H1 (cell line): ENCODE results near the gene GRIN2C. TPM values are rescaled to one million over a fixed set of nuclear protein-coding genes. Genes with fewer than 3 reads are reported as not detected.

Experiments
- CTCF ChIA-PET: fragments of 300-600 bp; sonication (Branson Sonifier 250); formaldehyde crosslinking; loops from one replicate; lab custom pipeline; 2021; ENCODE audit not compliant: partially characterized antibody; lab: Charles Lee
- POLR2A ChIA-PET: fragments of 300-600 bp; sonication (Branson Sonifier 250); formaldehyde crosslinking; loops from one replicate; lab custom pipeline; 2021; ENCODE audit warnings: inconsistent platforms; ENCODE audit not compliant: partially characterized antibody; lab: Charles Lee
- DNase-seq, 2 experiments: peaks; one replicate each; pipeline versions ENCODE4 v3.0.0 to v3.0.0-alpha.2; 2010 to 2022; ENCODE audit warnings: low spot score in 2 of 2, low read depth in 1 of 2, mixed read lengths in 1 of 2
- FAIRE-seq: peaks from 2 replicates; lab custom pipeline; 2011; peaks lifted over from hg19 to GRCh38; lab: Jason Lieb, UNC
- H2AFZ ChIP-seq: 2 replicates; pipeline ENCODE4 v1.8.1; 2012; ENCODE audit warnings: low read length, inconsistent platforms
- H2AK5ac ChIP-seq: 2 replicates; pipeline ENCODE4 v1.6.1; 2013; ENCODE audit warnings: low read depth, low read length
- H2BK120ac ChIP-seq: replicated peaks from 2 replicates; pipeline ENCODE3; 2013; ENCODE audit warnings: low read depth, low read length, inconsistent platforms
- H2BK12ac ChIP-seq: 2 replicates; pipeline ENCODE4 v1.6.1; 2013; ENCODE audit warnings: low read depth, low read length
- H2BK15ac ChIP-seq: 2 replicates; pipeline ENCODE4 v1.6.1; 2013; ENCODE audit warnings: low read length
- H2BK20ac ChIP-seq: 2 replicates; pipeline ENCODE4 v1.6.1; 2013; ENCODE audit warnings: low read length
- H2BK5ac ChIP-seq: 2 replicates; pipeline ENCODE4 v1.6.1; 2013; ENCODE audit warnings: low read depth, low read length
- H3K14ac ChIP-seq: 2 replicates; pipeline ENCODE4 v1.6.1; 2013; ENCODE audit warnings: inconsistent platforms; ENCODE audit not compliant: insufficient read length
- H3K18ac ChIP-seq: 2 replicates; pipeline ENCODE4 v1.6.1; 2013; ENCODE audit warnings: low read length; ENCODE audit errors: extremely low read depth
- H3K23ac ChIP-seq: 2 replicates; pipeline ENCODE4 v1.6.1; 2013; ENCODE audit warnings: inconsistent platforms; ENCODE audit not compliant: insufficient read length
- H3K23me2 ChIP-seq: 2 replicates; pipeline ENCODE4 v1.6.1; 2013; ENCODE audit warnings: low read depth, low read length
- H3K27ac ChIP-seq: 2 replicates; pipeline ENCODE4 v1.6.1; 2011; ENCODE audit warnings: low read depth, low read length, inconsistent platforms
- H3K27me3 ChIP-seq, 4 experiments: replicated peaks in 1 of 4; 1 replicate in 1 of 4; 2 replicates in 3 of 4; pipeline versions ENCODE4 v1.6.1 to v1.8.1; 2011 to 2013; ENCODE audit warnings: low read length in 3 of 4, mild to moderate bottlenecking in 3 of 4, inconsistent platforms in 2 of 4, mixed read lengths in 2 of 4, moderate library complexity in 1 of 4; ENCODE audit not compliant: control insufficient read depth in 3 of 4, insufficient read depth in 3 of 4; ENCODE audit errors: extremely low read depth in 1 of 4
- H3K36me3 ChIP-seq, 4 experiments: 2 replicates each; pipeline versions ENCODE4 v1.6.1 to v1.8.1; 2011 to 2013; ENCODE audit warnings: mild to moderate bottlenecking in 4 of 4, low read length in 3 of 4, moderate library complexity in 2 of 4, control low read depth in 1 of 4, inconsistent platforms in 1 of 4; ENCODE audit not compliant: insufficient read depth in 4 of 4, control insufficient read depth in 2 of 4
- H3K4ac ChIP-seq: replicated peaks from 2 replicates; pipeline ENCODE3; 2013; ENCODE audit warnings: low read length, low read depth, mixed read lengths, inconsistent platforms; ENCODE audit not compliant: insufficient read length
- H3K4me1 ChIP-seq, 4 experiments: replicated peaks in 1 of 4; 1 replicate in 1 of 4; 2 replicates in 3 of 4; pipeline versions ENCODE4 v1.6.1 to v1.8.1; 2011 to 2013; ENCODE audit warnings: low read length in 3 of 4, inconsistent platforms in 2 of 4, mixed read lengths in 1 of 4; ENCODE audit not compliant: insufficient read depth in 4 of 4, control insufficient read depth in 3 of 4
- H3K4me2 ChIP-seq, 2 experiments: 2 replicates each; pipeline versions ENCODE4 v1.6.1 to v1.8.1; 2011 to 2013; ENCODE audit warnings: low read depth in 2 of 2, low read length in 2 of 2, control low read depth in 1 of 2, inconsistent platforms in 1 of 2, mild to moderate bottlenecking in 1 of 2; ENCODE audit not compliant: insufficient read depth in 1 of 2
- H3K4me3 ChIP-seq, 4 experiments: fragments of 200-600, 300-600 bp in 1 of 4; sonication (generic), shearing (Covaris generic), sonication (Bioruptor Twin) in 1 of 4; 2 replicates each; pipeline versions ENCODE4 v1.5.1 to v1.8.1; 2011 to 2016; ENCODE audit warnings: low read length in 4 of 4, low read depth in 3 of 4, control low read depth in 2 of 4, inconsistent platforms in 2 of 4, mild to moderate bottlenecking in 2 of 4, mixed read lengths in 1 of 4, moderate library complexity in 1 of 4; ENCODE audit not compliant: insufficient read depth in 2 of 4; ENCODE audit errors: extremely low read depth in 1 of 4
- H3K56ac ChIP-seq: replicated peaks from 2 replicates; pipeline ENCODE3; 2013; ENCODE audit warnings: low read depth, mild to moderate bottlenecking, mixed read lengths, low read length, inconsistent platforms; ENCODE audit not compliant: insufficient read length
- H3K79me1 ChIP-seq: 2 replicates; pipeline ENCODE4 v1.6.1; 2013; ENCODE audit warnings: low read depth, low read length, control low read depth
- H3K79me2 ChIP-seq, 2 experiments: 2 replicates each; pipeline versions ENCODE4 v1.6.1 to v1.8.1; 2012 to 2013; ENCODE audit warnings: low read length in 2 of 2, mild to moderate bottlenecking in 2 of 2, inconsistent platforms in 1 of 2; ENCODE audit not compliant: insufficient read depth in 2 of 2, control insufficient read depth in 1 of 2
- H3K9ac ChIP-seq, 4 experiments: replicated peaks in 1 of 4; 1 replicate in 1 of 4; 2 replicates in 3 of 4; pipeline versions ENCODE4 v1.6.1 to v1.8.1; 2011 to 2013; ENCODE audit warnings: low read depth in 3 of 4, low read length in 3 of 4, control low read depth in 2 of 4, mild to moderate bottlenecking in 2 of 4, moderate library complexity in 2 of 4, inconsistent platforms in 1 of 4; ENCODE audit errors: extremely low read depth in 1 of 4
- H3K9me3 ChIP-seq, 2 experiments: 2 replicates each; pipeline versions ENCODE4 v1.6.1 to v1.8.1; 2012 to 2013; ENCODE audit warnings: mild to moderate bottlenecking in 2 of 2, moderate library complexity in 2 of 2, control low read depth in 1 of 2, inconsistent platforms in 1 of 2, low read depth in 1 of 2, low read length in 1 of 2, mixed read lengths in 1 of 2; ENCODE audit not compliant: insufficient read depth in 2 of 2
- H4K20me1 ChIP-seq, 2 experiments: replicated peaks in 1 of 2; 2 replicates each; pipeline versions ENCODE3 to v1.8.1; 2011 to 2013; ENCODE audit warnings: inconsistent platforms in 2 of 2, low read length in 2 of 2, mild to moderate bottlenecking in 1 of 2; ENCODE audit not compliant: insufficient read depth in 2 of 2, control insufficient read depth in 1 of 2
- H4K5ac ChIP-seq: 2 replicates; pipeline ENCODE4 v1.6.1; 2013; ENCODE audit warnings: low read length, low read depth, mixed read lengths, inconsistent platforms; ENCODE audit not compliant: insufficient read length
- H4K8ac ChIP-seq: 2 replicates; pipeline ENCODE4 v1.8.0; 2013; ENCODE audit warnings: mild to moderate bottlenecking, moderate library complexity, low read length, inconsistent platforms; ENCODE audit not compliant: insufficient read depth; ENCODE audit errors: extremely low read depth
- H4K91ac ChIP-seq: replicated peaks from 2 replicates; pipeline ENCODE3; 2013; ENCODE audit warnings: low read length, mixed read lengths, inconsistent platforms; ENCODE audit not compliant: insufficient read length
- ASH2L ChIP-seq: fragments of 200-600, 300-600 bp; sonication (generic); IDR thresholded peaks from one replicate; pipeline ENCODE4 v1.7.1; 2017; ENCODE audit warnings: low read length
- CHD1 ChIP-seq: IDR thresholded peaks from 2 replicates; pipeline ENCODE4 v1.6.1; 2012; ENCODE audit warnings: low read depth, low read length, improper control_type of control experiment
- CHD2 ChIP-seq: IDR thresholded peaks from 2 replicates; pipeline ENCODE4 v1.6.1; 2012; ENCODE audit warnings: low read length, improper control_type of control experiment
- GABPA ChIP-seq: IDR thresholded peaks from 2 replicates; pipeline ENCODE4 v1.6.1; 2011; ENCODE audit warnings: mild to moderate bottlenecking, low read length, moderate library complexity, borderline replicate concordance; ENCODE audit not compliant: insufficient read depth
- NANOG ChIP-seq: IDR thresholded peaks from 2 replicates; pipeline ENCODE4 v1.6.1; 2011; ENCODE audit warnings: low read length, low read depth, mild to moderate bottlenecking, inconsistent platforms; ENCODE audit not compliant: insufficient read depth, poor library complexity, severe bottlenecking
- PHF8 ChIP-seq: fragments of 200-600 bp; sonication (generic); conservative IDR thresholded peaks from 2 replicates; pipeline ENCODE4 v1.7.1; 2012; ENCODE audit warnings: low read depth, mild to moderate bottlenecking, inconsistent platforms, low read length, moderate library complexity
- POLR2A ChIP-seq, 2 experiments: IDR thresholded peaks; 1 replicate in 1 of 2; 2 replicates in 1 of 2; pipeline ENCODE4 v1.6.1; 2011; ENCODE audit warnings: low read depth in 2 of 2, low read length in 2 of 2, mild to moderate bottlenecking in 2 of 2; ENCODE audit errors: control extremely low read depth in 1 of 2
- SRF ChIP-seq: IDR thresholded peaks from 2 replicates; pipeline ENCODE4 v1.6.1; 2011; ENCODE audit warnings: mild to moderate bottlenecking, low read depth, low read length, moderate library complexity
- USF2 ChIP-seq: IDR thresholded peaks from 2 replicates; pipeline ENCODE4 v1.6.1; 2011; ENCODE audit warnings: low read length, improper control_type of control experiment
- WGBS, 2 experiments: shearing (Covaris generic) in 1 of 2; methylation state at CpG; one replicate each; pipeline versions ENCODE4 v1.1.6 to v1.1.7; 2013 to 2015; ENCODE audit warnings: low lambda C conversion rate in 2 of 2, mixed read lengths in 2 of 2, inconsistent platforms in 1 of 2, low coverage in 1 of 2, missing lambda C conversion rate in 1 of 2; ENCODE audit not compliant: insufficient replicate concordance in 2 of 2, insufficient coverage in 1 of 2, insufficient read length in 1 of 2; ENCODE audit errors: extremely low coverage in 1 of 2, missing lambda C conversion rate in 1 of 2; 5-methylcytosine and 5-hydroxymethylcytosine counted together
- polyA plus RNA-seq, 7 experiments: library from polyadenylated mRNA; depleted of rRNA in 3 of 7; stranded (reverse) in 5 of 7; unstranded in 2 of 7; fragments of >200 nt in 5 of 7; fragments of 200-250 nt in 2 of 7; gene quantifications; 1 replicate in 5 of 7; 2 replicates in 1 of 7; 4 replicates in 1 of 7; pipeline versions ENCODE4 v1.2.1 to v1.2.3, GENCODE V29; 2011 to 2013; ENCODE audit warnings: missing spikeins in 2 of 7, mixed read lengths in 2 of 7
- total RNA-seq: library from RNA; stranded (reverse); fragmentation: NEBNext Ultra II Directional; extraction: Animal tissue kit (Norgen Biotek cat#: 25700); gene quantifications from 2 replicates; pipeline ENCODE4 v1.2.1, GENCODE V29; 2021

The GRIN2C gene
- total and polyA plus RNA-seq, 2 of the 8 experiments (the other 6 are each of a cell fraction or from before 2014, with no cell fraction given), result 0.06 to 0.07 TPM

GRCh38 chr17:74831444-74832146, 28.1 kb downstream of the GRIN2C start:
- Histone ChIP-seq H3K36me3 (peaks cover 0 to 5% (median under 1%) of the 10 kb centered on the region in 4 experiments; a peak in 1 of 8 replicates), H2AK5ac (no peak overlapping the region), H3K79me2 (no peaks in the 10 kb centered on the region), H3K56ac (no peak overlapping the region), H3K4ac (no peak overlapping the region), H4K5ac (no peak overlapping the region), H2BK12ac (no peak overlapping the region)
- no peak for DNase-seq
- WGBS, 2 experiments, result 91% methylated on average over 19 of the region's 22 CpGs; no CpG with 5 or more reads in 1 of the 2 experiments
- CTCF ChIA-PET, result interaction anchor here (81.0 to 99.6 kb wide), 2 partner anchors 12 to 13 kb away, joined by 2981 read pairs; partner anchors contain the start of genes FDXR, GRIN2C and NAT9
- TF ChIP-seq PHF8, result no peak
- TF ChIP-seq NANOG, result no peak
- TF ChIP-seq USF2, result no peak
- TF ChIP-seq CHD2, result no peak
- TF ChIP-seq SRF, result no peak
- TF ChIP-seq ASH2L, result no peak
- TF ChIP-seq GABPA, result no peak
- no peak for TF ChIP-seq POLR2A (IDR thresholded peaks at IDR 0.05; ENCODE audit: control extremely low read depth in 1 of 2, low read depth in 2 of 2, low read length in 2 of 2)
- TF ChIP-seq CHD1, result no peak
- TF ChIP-seq, all 59 proteins: peak for 0
- Histone ChIP-seq H3K9ac (no peak overlapping the region), H3K23ac (no peak overlapping the region), H4K91ac (no peak overlapping the region), H3K27ac (no peak overlapping the region), H2AFZ (no peak overlapping the region), H3K79me1 (no peaks in the 10 kb centered on the region), H2BK20ac (no peak overlapping the region), H3K4me1 (no peaks in the 10 kb centered on the region; a peak in 1 of 7 replicates), H4K20me1 (peaks cover 3 to 18% of the 10 kb centered on the region in 2 experiments), H2BK5ac (no peak overlapping the region), H3K4me2 (no peak overlapping the region), H3K27me3 (no peaks in the 10 kb centered on the region; a peak in 1 of 7 replicates), H3K18ac (no peak overlapping the region), H2BK15ac (no peak overlapping the region), H3K4me3 (no peak overlapping the region), H3K14ac (no peak overlapping the region), H4K8ac (no peak overlapping the region; the same call in 1 of the 2 replicates), H3K9me3 (no peaks in the 10 kb centered on the region), H2BK120ac (no peak overlapping the region), H3K23me2 (no peaks in the 10 kb centered on the region)
- POLR2A ChIA-PET, result interaction anchor here (0.7 to 0.9 kb wide), 2 partner anchors 13 to 394 kb away, joined by 3 to 4 read pairs; no protein-coding TSS in a partner anchor
- no peak for FAIRE-seq
